A673 (cell line): Measurements from ENCODE around the gene HS6ST3. TPM values are rescaled to one million over a fixed set of nuclear protein-coding genes. Genes with fewer than 3 reads are reported as not detected.

Experiments used
- BruUV-seq: library from RNA; stranded (reverse); fragments of 400-500 nt; replicated peaks from 2 replicates; lab custom pipeline; 2021; lab: Mats Ljungman, UMichigan
- CTCF ChIA-PET: fragments of 300-600 bp; sonication (Branson Sonifier 250); formaldehyde crosslinking; loops from one replicate; lab custom pipeline; 2022; ENCODE audit warnings: antibody characterized with exemption; lab: Charles Lee
- POLR2A ChIA-PET: fragments of 300-600 bp; sonication (Branson Sonifier 250); formaldehyde crosslinking; loops from one replicate; lab custom pipeline; 2022; ENCODE audit warnings: antibody characterized with exemption; ENCODE audit not compliant: low non-redundant PET; lab: Charles Lee
- DNase-seq: peaks from one replicate; pipeline ENCODE4 v3.0.0-alpha.2; 2015; ENCODE audit warnings: low spot score
- H3K27ac ChIP-seq: fragments of 200-600 bp; sonication (generic); 2 replicates; pipeline ENCODE4 v1.5.1; 2016; ENCODE audit warnings: mixed run types, low read depth, mild to moderate bottlenecking, mixed read lengths, antibody characterized with exemption, low read length; ENCODE audit not compliant: poor library complexity, severe bottlenecking
- H3K27me3 ChIP-seq: fragments of 200-600 bp; sonication (generic); replicated peaks from 2 replicates; pipeline ENCODE4 v1.6.1; 2017; ENCODE audit warnings: mixed run types, low read depth, mild to moderate bottlenecking, mixed read lengths, antibody characterized with exemption, low read length; ENCODE audit not compliant: insufficient read depth, poor library complexity
- H3K36me3 ChIP-seq: fragments of 200-600 bp; sonication (generic); 2 replicates; pipeline ENCODE4 v1.6.1; 2016; ENCODE audit warnings: mixed run types, mild to moderate bottlenecking, mixed read lengths, antibody characterized with exemption, low read length; ENCODE audit not compliant: insufficient read depth, poor library complexity, severe bottlenecking
- H3K4me1 ChIP-seq: fragments of 200-600 bp; sonication (generic); 2 replicates; pipeline ENCODE4 v1.6.1; 2017; ENCODE audit warnings: mixed run types, mild to moderate bottlenecking, mixed read lengths, antibody characterized with exemption, low read length; ENCODE audit not compliant: insufficient read depth, poor library complexity, severe bottlenecking
- H3K4me3 ChIP-seq: fragments of 200-600 bp; sonication (generic); 2 replicates; pipeline ENCODE4 v1.5.1; 2016; ENCODE audit warnings: low read depth, mixed run types, mild to moderate bottlenecking, mixed read lengths, low read length; ENCODE audit not compliant: poor library complexity, severe bottlenecking
- H3K9me3 ChIP-seq: fragments of 200-600 bp; sonication (generic); 2 replicates; pipeline ENCODE4 v1.6.1; 2016; ENCODE audit warnings: mixed run types, low read depth, mild to moderate bottlenecking, mixed read lengths, antibody characterized with exemption, low read length; ENCODE audit not compliant: poor library complexity, severe bottlenecking
- EZH2 ChIP-seq: fragments of 200-600 bp; sonication (generic); IDR thresholded peaks from 2 replicates; pipeline ENCODE4 v1.6.1; 2017; ENCODE audit warnings: borderline replicate concordance, low read depth, mild to moderate bottlenecking, mixed read lengths, antibody characterized with exemption, low read length; ENCODE audit not compliant: poor library complexity, severe bottlenecking
- intact Hi-C: fragments of 100-400 bp; cut with micrococcal nuclease; formaldehyde crosslinking; loops from one replicate; pipeline ENCODE4 v1.10.0; 2022; ENCODE audit not compliant: unreplicated experiment
- microRNA-seq: library from miRNA; unstranded; fragments of <30 nt; microRNA quantifications from one replicate; pipeline ENCODE4 v1.2.0, GENCODE V29; 2021
- total RNA-seq: library from RNA; stranded (reverse); gene quantifications from 2 replicates; pipeline ENCODE4 v1.2.3, GENCODE V29; 2021
- TF ChIP-seq, protein P1 (sequence below): fragments of 300-800, 200-600 bp; sonication (generic); conservative IDR thresholded peaks from 2 replicates; pipeline ENCODE4 v1.5.1; 2017; ENCODE audit warnings: low read depth, mild to moderate bottlenecking, antibody characterized with exemption, low read length, moderate library complexity, mixed read lengths

The HS6ST3 gene
- total RNA-seq, 1 experiment from 2014 or later: not detected

GRCh38 chr13:96862999-96863398 lies 773.1 kb downstream of the HS6ST3 start:
- no peak overlapping the region for H3K4me3 ChIP-seq
- no peaks in the 10 kb centered on the region for H3K36me3 ChIP-seq
- BruUV-seq: no TSS peak
- TF ChIP-seq, protein P1, sequence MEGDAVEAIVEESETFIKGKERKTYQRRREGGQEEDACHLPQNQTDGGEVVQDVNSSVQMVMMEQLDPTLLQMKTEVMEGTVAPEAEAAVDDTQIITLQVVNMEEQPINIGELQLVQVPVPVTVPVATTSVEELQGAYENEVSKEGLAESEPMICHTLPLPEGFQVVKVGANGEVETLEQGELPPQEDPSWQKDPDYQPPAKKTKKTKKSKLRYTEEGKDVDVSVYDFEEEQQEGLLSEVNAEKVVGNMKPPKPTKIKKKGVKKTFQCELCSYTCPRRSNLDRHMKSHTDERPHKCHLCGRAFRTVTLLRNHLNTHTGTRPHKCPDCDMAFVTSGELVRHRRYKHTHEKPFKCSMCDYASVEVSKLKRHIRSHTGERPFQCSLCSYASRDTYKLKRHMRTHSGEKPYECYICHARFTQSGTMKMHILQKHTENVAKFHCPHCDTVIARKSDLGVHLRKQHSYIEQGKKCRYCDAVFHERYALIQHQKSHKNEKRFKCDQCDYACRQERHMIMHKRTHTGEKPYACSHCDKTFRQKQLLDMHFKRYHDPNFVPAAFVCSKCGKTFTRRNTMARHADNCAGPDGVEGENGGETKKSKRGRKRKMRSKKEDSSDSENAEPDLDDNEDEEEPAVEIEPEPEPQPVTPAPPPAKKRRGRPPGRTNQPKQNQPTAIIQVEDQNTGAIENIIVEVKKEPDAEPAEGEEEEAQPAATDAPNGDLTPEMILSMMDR: no peak
- no peak for TF ChIP-seq EZH2
- ChIA-PET CTCF (no interaction called here), POLR2A (no interaction called here)
- peaks cover 2% of the 10 kb centered on the region for H3K27me3 ChIP-seq
- H3K4me1 ChIP-seq: no peaks in the 10 kb centered on the region
- intact Hi-C loops: no loop called here
- peaks cover 5% of the 10 kb centered on the region for H3K9me3 ChIP-seq
- no peak overlapping the region for H3K27ac ChIP-seq
- DNase-seq: no peak

DNA sequence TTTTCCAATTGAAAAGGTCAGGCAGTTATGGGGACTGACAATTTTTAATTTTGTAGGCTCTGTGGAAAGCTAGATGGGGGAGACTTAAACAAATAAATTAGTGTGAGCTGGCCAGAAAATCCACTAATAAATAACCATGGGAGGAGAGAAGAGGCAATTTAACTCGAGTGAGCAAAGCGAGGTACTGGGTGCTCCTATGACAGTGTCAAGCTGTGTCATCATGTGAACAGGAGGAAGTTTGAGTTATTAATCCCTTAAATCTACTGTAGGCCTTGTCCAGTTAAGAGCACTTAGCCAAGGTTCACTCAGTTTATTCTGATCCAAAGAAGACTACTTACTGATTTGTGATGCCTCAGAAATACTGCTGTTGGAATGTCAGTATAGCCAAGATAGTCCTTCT lies 781.6 kb downstream of the HS6ST3 start:
- intact Hi-C loops: no loop called here
- ChIA-PET POLR2A (no interaction called here), CTCF (no interaction called here)
- H3K4me1 ChIP-seq: no peaks in the 10 kb centered on the region
- no peaks in the 10 kb centered on the region for H3K9me3 ChIP-seq
- H3K27me3 ChIP-seq: peaks cover 6% of the 10 kb centered on the region
- no TSS peak for BruUV-seq
- H3K27ac ChIP-seq: no peak overlapping the region
- H3K4me3 ChIP-seq: no peak overlapping the region
- H3K36me3 ChIP-seq: no peaks in the 10 kb centered on the region
- TF ChIP-seq, protein P1: no peak
- no peak for TF ChIP-seq EZH2
- DNase-seq: no peak

DNA sequence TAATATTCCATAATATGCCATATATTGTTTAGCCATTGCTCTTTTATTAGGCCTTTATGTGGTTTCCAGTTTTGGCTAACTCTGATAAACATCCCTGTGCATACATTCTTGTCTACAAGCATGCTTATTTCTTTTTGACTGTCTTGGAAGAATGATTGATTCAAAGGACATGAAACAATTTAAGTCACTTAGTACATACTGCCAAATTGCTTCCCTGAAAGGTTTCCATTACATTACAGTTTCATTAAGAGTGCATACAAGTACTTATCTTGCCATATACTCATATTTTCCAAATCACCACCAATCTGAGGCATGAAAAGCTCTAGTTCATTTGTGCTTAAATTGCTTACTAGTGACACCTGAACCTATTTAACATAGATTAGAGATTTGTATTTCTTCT lies 790.5 kb downstream of the HS6ST3 start:
- H3K27ac ChIP-seq: no peak overlapping the region
- ChIA-PET POLR2A (no interaction called here), CTCF (no interaction called here)
- no TSS peak for BruUV-seq
- peaks cover 6% of the 10 kb centered on the region for H3K27me3 ChIP-seq
- H3K9me3 ChIP-seq: no peaks in the 10 kb centered on the region
- H3K4me3 ChIP-seq: no peak overlapping the region
- no peaks in the 10 kb centered on the region for H3K4me1 ChIP-seq
- H3K36me3 ChIP-seq: no peaks in the 10 kb centered on the region
- intact Hi-C loops: no loop called here
- no peak for DNase-seq
- no peak for TF ChIP-seq EZH2
- TF ChIP-seq, protein P1: no peak

Small RNA genes within 50 kb of the gene (microRNA-seq; reads per million reads assigned to microRNA genes)
- gene MIR4501: not detected

Other genes starting within 250 kb of the HS6ST3 start
- 10.1 and 12.9 TPM in 2 replicates for gene UGGT2, start 36.7 kb upstream of the HS6ST3 start, total RNA-seq